GM12872 (cell line): Measurements from ENCODE around the gene MYBPC2.

ENCODE experiments used
- CTCF ChIP-seq: IDR thresholded peaks from 3 replicates; pipeline ENCODE4 v1.5.1; 2011; ENCODE audit warnings: low read depth, mild to moderate bottlenecking, low read length, moderate library complexity; ENCODE audit not compliant: insufficient read depth

MYBPC2 gene

GRCh38 chr19:50450369-50451222 is 17.9 kb downstream of the MYBPC2 start:
- no peak for TF ChIP-seq CTCF

GRCh38 chr19:50451223-50451534 is 18.5 kb downstream of the MYBPC2 start:
- TF ChIP-seq CTCF = no peak

GRCh38 chr19:50453243-50453642 is 20.6 kb downstream of the MYBPC2 start:
- no peak for TF ChIP-seq CTCF

GRCh38 chr19:50455992-50456391 is 23.3 kb downstream of the MYBPC2 start:
- TF ChIP-seq CTCF = no peak

GRCh38 chr19:50457300-50457699 is 24.6 kb downstream of the MYBPC2 start:
- TF ChIP-seq CTCF = no peak

- no peak for TF ChIP-seq CTCF
Observed at GRCh38 chr19:50458396-50459066, 25.8 kb downstream of the MYBPC2 start.

GRCh38 chr19:50459067-50459456 is 26.4 kb downstream of the MYBPC2 start:
- TF ChIP-seq CTCF = no peak
